ENCODE measurements around the gene DOP1A.
"Not testable (repeated sequence)": the region's sequence is repeated elsewhere in the genome, so short reads cannot be mapped to it uniquely, and the experiment has no call there.

Gene DOP1A

DNA sequence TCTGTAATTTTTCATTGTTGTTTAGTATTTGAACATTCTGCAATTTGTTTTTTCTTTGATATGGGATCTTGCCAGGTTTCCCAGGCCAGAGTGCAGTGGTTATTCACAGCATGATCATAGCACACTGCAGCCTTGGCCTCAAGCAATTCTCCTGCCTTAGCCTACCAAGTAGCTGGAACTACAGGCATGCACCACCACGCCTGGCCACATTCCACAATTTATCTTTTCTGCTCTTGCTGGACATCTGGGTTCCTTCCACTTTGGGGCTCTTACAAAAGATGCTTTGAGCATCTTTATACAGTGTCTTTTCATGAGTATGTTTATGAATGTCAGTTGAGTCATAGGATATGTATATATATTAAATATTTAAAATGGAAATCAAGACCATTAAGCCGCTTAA lies 83.6 kb downstream of the DOP1A start:
- no peak for DNase-seq (ENCODE audit: low read depth, low spot score)

DNA sequence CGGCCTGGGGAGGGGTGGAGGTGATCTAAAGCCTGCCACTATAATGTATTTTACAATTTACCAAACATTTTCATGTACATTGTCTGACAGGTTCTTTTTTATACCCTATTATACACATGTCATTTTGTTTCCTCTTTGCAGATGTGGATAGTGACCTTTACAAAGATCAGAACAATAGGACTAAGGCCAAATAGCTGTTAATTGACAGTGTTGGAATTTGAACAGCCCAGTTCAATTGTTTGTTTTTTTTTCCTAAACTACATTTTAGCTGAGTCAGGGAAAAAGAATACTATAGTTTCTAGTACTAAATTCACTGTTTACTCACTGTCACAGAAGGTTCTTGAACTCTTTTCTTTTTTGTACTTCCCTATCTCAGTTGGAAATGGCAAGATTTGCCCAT lies 85.4 kb downstream of the DOP1A start:
- DNase-seq (ENCODE audit: low read depth, low spot score), result no peak

DNA sequence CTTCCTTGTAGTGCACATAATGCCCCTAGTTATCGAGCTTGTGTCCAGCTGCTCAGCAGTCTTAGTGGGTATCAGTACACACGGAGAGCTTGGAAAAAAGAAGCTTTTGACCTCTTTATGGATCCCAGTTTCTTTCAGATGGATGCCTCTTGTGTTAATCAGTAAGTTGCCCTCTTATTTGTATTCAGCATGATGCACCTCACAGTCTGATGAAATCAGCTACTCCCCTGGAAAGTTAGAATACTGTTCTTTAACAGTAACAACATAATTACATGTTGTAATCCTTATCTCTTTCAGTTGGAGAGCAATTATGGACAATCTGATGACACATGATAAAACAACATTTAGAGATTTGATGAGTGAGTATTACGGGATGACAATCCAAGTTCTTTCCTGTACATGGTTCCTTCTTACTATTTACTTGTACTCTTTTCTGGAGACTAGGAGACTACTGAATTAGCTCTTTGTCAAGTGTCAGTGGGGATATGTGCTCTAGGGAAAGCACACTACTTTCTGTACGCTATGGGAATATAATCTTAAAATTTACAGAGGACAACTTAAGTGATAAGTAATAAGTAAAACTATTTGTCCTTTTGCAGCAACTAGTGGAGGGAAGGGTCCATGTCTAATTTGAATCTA lies 86.5 kb downstream of the DOP1A start:
- DNase-seq (ENCODE audit: low read depth, low spot score), result no peak

DNA sequence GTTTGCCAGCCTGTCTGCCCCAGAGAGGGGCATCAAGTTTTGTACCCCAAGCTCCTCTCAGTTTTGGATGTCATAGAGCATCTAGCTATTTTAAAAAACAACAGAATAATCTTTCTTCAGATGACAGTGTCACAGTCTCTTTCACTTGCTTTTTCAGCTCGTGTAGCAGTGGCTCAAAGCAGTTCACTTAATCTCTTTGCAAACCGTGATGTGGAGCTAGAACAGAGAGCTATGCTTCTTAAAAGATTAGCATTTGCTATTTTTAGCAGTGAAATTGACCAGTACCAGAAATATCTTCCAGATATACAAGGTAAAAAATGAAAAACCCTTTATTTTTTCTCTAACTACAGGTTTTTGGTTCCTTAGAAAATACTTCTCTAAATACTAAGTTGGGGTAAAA lies 88.3 kb downstream of the DOP1A start:
- DNase-seq (ENCODE audit: low read depth, low spot score), result no peak

DNA sequence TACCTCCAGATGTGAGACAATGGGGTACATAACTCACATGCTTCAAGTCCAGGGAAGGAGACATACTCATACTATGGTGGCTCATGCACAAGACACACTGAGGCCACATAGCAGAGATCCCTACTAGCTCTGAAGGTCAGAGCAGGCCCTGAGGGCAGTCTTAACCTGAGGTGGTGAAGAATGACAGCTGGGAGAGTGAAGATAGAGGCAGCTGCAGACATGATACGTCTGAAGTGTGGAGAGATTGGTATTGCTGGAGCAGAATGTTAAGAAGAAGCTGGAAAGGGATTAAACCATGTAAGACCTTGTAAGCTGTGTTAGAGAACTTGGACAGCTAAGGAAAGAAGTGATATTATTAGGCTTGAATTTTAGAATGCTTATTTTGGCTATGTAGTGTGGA lies 92.7 kb downstream of the DOP1A start:
- DNase-seq (ENCODE audit: low read depth, low spot score), result no peak

DNA sequence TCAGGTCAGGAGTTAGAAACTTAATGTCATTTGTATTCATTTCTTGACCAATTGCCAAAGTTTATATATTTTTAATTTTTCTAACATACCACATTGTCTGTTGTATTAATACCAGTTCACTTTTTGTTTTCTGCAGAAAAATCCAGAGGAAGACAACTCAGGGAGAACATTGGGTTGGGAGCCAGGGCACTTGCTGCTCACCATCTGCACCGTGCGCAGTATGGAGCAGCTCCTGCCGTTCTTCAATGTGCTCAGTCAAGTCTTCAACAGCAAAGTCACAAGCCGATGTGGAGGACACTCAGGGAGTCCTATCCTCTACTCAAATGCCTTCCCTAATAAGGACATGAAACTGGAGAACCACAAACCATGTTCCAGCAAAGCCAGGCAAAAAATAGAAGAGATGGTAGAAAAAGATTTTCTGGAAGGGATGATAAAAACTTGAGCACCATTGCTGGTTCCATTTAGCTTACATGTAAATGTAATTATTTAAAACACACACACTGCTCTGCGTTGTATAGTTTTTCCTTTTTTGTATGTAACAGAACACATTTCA lies 100.3 kb downstream of the DOP1A start:
- no peak for DNase-seq (ENCODE audit: low read depth, low spot score)

DNA sequence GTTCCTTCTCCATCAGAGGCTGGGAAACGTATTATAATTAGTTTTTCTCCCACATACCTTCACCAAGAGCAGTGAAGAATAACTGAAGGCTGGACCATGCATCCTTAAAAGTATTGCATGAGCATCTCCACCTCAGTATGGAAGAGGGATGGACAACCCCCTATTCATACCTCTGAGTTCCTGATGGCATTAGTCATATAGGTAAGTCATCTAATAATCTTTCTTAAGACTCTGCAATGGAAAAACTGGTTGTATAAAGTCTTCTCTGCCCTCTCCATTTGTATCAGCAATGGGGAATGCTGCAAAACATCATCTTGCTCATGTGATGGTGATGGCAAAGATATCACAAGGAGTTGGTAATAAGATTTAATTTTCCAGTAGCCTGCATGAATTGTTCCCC lies 101.1 kb downstream of the DOP1A start:
- no peak for DNase-seq (ENCODE audit: low read depth, low spot score)

DNA sequence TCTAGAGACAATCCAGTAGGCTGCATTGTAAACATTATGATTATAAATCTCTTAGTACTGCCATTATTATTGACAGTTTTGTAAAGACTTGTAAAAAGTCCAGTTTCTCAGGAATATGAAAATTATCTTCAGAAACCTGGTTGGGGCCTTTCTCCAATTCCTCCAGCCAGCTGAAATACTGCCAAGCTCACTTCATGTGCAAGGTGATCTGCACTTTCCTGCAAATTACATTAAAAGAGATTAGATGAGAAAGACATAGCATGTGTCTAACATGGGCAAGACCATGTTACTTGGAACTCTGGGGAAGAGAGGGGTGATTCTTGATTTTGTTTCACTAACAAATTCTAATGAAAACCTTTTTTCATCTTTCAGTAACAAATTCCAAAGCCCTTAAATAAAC lies 101.6 kb downstream of the DOP1A start:
- no peak for DNase-seq (ENCODE audit: low read depth, low spot score)

DNA sequence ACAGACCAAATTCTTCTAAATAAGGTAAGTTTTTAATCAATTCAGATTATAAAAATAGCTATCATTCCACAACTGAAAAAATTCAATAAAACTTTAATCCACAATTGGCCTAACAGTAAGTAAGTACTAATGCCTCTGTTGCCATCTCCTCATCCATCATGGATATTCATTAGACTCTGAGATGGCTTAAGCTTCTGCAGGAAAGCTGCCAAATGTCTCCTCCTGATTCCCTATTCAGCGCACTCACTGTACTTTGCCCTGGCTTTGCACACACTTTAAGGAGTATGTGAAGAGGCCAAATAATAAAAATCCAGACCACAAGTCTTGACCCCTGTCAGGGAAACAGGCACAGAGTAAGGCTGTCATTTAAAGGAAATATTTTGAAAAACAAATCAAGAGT lies 102.0 kb downstream of the DOP1A start:
- DNase-seq (ENCODE audit: low read depth, low spot score), result no peak

DNA sequence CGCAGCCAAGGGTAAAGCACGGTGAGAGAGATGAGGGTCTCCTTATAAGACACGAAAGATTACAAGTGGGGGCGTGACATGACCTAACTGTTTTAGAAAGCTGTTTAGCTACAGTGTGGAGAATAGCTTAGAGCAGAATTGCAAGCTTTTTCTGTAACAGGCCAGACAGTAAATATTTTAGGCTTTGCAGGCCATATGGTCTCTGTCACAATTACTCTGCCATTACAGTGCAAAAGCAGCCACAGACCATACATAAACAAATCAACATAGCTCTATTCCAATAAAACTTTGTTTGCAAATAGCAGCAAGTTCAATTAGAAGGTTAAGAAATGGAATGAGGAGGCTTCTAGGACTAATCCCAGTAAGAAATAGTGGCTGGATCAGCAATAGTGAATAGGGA lies 108.8 kb downstream of the DOP1A start:
- no peak for DNase-seq (ENCODE audit: low read depth, low spot score)

DNA sequence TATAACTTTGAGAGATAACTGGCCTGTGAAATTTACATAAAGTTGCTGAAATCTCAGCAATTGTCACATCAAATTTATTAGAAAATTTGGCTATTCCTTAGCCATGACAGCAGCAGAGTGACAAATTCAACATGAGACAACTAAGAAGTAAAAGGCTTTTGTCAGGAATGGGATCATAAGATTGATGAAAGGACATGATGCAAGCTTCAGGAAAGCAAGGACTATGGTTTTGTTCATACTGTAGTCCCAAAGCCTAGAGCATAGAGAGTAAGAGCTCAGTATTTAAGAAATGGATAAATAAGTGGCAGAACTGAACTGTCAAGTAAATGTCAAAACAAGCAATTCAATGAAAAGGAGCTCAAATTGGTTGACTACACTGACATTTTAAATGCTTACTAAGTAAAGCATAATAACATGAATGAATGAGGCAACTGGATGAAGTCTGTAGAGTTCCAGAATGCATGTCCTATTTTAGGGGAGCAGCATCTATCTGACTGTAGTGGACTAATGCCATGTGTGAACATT lies 113.0 kb downstream of the DOP1A start:
- DNase-seq (ENCODE audit: low read depth, low spot score), result no peak

DNA sequence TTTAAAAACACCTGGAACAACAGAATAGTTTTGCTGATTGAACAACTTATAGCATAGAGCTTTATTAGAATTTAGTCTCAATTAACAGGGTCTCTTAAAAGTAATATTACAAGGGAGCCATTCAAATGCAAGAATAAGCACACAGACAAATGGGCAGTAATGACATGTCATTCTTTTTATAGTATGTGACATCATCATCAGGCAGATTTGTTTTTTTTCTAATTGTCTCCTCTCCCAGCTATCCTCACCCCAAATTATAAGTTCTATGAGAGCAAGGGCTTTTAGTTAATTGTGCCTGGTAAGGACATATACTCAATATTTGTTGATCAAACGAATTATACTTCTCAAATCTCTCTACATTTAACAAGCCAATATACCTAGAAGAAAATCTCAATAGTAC lies 114.6 kb downstream of the DOP1A start:
- no peak for DNase-seq (ENCODE audit: low read depth, low spot score)

DNA sequence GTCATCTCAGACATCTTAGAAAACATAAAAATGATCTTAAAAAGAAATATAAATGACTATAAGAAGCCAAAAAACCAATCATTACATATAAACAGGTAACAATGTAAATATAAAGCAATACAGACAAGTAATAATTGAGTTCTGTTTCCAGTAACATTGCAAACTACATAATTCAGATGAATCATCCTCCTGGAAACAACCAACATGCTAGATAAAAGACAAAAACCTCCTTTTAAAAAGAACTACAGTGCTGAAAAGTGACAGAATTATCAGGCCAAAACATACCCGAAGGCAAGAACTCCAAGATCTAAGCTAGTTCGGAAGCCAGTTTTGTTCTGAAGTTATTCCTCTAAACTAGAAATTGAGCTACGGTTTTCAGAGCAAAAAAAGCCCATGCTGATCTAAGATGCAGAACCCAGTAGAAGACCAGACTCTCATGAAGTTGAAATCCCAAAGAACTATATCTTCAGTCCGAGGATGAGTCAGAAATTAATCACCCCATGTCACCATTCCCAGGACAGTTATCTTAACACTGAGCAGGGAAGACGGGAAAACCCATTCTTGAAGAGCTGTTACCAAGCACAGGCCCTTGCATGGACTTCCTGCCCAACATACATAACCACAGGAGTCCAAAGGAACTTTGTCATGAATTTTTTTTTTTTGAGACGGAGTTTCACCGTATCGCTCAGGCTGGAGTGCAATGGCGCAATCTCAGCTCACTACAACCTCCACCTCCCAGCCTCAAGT lies 115.8 kb downstream of the DOP1A start:
- DNase-seq (ENCODE audit: low read depth, low spot score), result no peak

DNA sequence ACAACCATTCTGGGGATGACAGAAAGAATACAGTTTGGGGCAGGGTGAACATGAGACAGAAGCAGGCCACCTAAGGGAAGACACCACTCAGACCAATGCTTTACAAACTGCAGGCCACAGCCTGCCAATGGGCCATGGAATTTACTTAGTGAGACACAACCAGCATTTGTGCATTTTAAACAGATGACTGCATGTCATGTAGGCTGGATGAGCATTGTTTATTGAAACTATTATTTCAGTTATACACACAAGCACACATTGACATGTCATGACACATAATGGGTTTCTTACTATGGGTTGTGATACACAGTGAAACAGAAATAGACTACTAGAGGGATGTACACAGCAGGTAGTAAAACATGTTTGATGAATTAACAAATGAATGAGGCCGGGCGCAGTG lies 117.6 kb downstream of the DOP1A start:
- DNase-seq (ENCODE audit: low read depth, low spot score), result no peak

DNA sequence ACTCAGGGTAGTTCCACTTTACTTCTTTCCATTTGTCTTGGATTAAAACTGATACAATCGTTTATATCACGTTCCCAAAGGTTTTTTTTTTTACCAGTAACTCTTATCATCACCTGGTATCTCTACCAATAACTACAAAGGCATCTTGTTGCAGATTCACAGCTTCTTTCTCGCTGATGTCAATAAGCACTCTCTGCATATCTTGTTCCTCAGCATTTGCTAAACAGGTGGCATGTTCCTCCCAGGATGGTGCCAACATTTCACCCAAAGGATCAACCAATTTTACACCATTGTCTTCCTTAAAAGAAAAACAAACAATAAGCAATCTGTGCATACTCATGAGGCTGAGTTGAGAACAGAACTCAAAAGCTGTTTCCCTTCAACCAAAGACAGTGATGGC lies 121.0 kb downstream of the DOP1A start:
- DNase-seq (ENCODE audit: low read depth, low spot score), result no peak

DNA sequence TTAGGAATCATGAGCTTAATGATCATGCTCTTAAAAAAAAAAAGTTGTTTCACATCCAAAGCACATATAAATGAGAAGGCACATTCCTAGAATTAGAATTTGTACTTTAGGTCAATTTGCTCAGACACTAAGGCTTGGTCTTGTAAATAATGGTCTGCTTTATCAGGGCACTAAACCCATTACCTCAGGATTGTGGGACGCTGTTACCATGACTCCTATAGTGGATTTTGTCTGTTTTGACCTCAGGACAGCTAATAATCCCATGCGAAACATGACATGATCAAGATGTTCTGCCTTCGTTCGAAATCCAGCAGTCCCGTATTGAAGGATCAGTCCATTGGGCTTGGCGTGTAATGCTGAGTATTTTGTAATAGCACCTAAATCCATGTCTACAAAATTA lies 123.2 kb downstream of the DOP1A start:
- no peak for DNase-seq (ENCODE audit: low read depth, low spot score)

DNA sequence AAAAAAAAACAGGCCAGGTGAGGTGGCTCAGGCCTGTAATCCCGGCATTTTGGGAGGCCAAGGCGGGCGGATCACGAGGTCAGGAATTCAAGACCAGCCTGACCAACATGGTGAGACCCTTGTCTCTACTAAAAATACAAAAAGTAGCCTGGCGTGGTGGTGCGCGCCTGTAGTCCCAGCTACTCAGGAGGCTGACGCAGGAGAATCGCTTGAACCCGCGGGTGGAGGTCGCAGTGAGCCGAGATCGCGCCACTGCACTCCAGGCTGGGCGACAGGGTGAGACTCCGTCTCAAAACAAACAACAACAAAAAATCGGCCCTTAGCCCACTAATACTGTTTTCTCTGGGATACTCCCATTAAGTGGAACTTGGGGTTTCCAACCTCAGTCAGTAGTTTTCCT lies 124.5 kb downstream of the DOP1A start:
- not testable (repeated sequence) for DNase-seq (ENCODE audit: low read depth, low spot score)

DNA sequence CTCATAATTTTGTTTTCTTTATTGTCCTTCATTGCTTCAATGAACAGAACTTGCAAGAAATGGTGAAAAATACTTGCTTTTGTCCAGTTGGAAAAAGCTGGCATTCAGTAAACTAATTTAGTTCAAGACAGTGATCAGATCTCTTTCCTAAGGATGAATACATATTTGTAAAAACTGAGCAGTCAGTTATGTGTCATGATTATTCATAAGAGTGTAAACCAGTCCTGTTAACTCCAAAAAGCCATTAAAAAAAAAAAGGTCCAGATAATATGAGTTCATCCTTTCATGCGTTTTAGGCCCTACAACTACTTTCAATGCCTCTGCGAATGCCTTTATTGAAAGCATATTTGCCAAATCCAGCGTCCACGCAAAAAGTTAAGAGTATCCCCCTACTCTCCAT lies 125.0 kb downstream of the DOP1A start:
- no peak for DNase-seq (ENCODE audit: low read depth, low spot score)

DNA sequence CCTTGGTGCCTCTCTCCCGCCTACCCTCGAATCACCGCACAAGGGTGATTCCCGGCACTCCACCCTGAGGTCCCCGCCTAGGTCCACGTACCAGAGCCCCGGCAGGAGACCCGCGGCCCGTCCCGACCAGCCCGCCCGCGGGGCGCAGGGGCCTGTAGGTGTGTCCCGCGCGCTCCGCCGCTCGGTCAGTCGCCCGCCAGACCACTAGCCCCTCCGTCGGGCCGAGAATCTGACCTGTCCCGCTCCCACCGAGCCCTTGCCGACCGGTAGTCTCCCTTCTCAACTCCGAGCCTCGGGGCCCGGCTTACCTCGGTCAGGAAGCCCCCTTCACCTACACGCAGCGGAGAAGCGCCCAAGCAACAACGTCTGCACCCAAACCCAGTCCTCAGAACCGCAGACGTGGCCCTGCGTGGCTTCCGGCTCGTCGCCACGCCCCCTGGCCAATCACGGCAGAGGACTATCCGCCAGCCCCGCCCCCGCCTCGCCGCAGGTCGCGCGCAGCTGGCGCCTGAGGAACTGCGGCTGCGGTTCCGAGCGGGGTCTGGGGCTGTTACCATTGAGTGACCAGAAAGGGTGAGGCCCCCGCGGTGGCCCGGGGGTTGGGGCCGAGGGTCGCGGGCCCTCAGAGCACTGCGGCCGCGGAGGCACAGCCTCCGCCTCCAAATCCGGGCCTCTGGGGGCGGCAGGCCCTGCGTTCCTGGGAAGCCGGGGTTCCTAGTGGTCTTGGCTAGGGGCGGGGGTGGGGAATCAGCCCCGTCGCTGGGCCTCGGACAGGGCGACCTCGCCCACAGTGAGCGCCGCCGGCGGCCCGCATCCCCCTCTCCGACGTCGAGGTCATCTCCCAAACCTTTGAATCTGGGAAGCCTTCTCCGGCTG lies 125.6 kb downstream of the DOP1A start, which contains the start of the genes PGM3 and RWDD2A:
PGM3 (minus strand) TSS at position 395 of the 876 bp plus-strand sequence. CDS start 2,253 bp downstream, outside the sequence.
RWDD2A (plus strand) TSS at position 487 of the 876 bp plus-strand sequence. CDS start 1,095 bp downstream, outside the sequence.
- DNase-seq (ENCODE audit: low read depth, low spot score), result peak; percentile 77

DNA sequence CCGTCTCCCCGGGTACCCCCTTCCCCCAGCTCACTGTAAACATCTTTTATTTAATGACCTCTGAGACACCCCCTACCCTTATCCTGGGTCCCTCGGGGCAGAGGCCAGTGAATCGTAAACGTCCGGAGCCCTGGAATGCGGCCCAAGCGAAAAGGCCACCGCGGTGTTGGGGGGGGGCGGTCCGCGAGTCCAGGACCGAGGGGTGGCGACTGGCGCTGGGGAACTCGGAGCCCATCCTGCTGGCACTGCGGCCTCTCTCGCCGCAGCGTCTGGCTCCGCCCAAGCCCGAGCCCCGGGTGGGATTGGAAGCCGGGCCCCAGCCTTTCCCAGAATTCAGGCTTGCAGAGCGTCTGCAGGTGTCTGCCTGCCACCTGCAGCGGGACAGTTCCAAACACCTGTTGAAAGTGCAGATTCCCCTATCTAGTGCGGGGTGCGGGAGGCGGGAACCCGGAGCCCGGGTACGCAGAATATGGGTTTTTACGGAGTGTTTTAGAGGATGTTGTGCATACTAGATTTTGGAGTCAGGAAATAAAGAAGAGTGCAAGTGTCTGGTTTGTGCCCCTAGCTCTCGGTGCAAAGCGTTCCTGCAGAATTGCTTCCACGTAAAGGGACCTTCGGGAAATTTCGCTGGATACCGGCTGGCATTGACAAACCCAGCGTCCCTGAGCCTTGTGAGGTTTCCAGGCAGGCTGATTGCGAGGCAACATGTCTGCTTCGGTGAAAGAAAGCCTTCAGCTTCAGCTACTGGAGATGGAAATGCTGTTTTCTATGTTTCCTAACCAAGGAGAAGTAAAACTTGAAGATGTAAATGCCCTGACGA lies 126.5 kb downstream of the DOP1A start:
- no peak for DNase-seq (ENCODE audit: low read depth, low spot score)
